GM12878 (cell line): ENCODE results near the gene SHC4. TPM values are rescaled to one million over a fixed set of nuclear protein-coding genes. Genes with fewer than 3 reads are reported as not detected.

Experiments
- ATAC-seq: fragments of 200-7000 bp; cut with Tn5 transposase; 3 replicates; pipeline ENCODE4 v1.9.1; 2020; ENCODE audit warnings: mild to moderate bottlenecking, moderate library complexity
- BruUV-seq: library from RNA; stranded (reverse); fragments of 400-500 nt; replicated peaks from 2 replicates; lab custom pipeline; 2021; lab: Mats Ljungman, UMichigan
- CTCF ChIA-PET: fragments of 300-600 bp; sonication (Branson Sonifier 250); formaldehyde crosslinking; extraction: SDS; loops from one replicate; lab custom pipeline; 2021; ENCODE audit warnings: inconsistent platforms; lab: Yijun Ruan, JAX
- POLR2A ChIA-PET: fragments of 350-600 bp; formaldehyde crosslinking; extraction: SDS; loops from one replicate; lab custom pipeline; 2021; ENCODE audit warnings: inconsistent platforms; lab: Charles Lee
- RAD21 ChIA-PET: fragments of 300-600 bp; sonication (Branson Sonifier 250); formaldehyde crosslinking; loops from one replicate; lab custom pipeline; 2023; ENCODE audit warnings: antibody characterized with exemption; ENCODE audit not compliant: unreplicated experiment; lab: Charles Lee
- SMC1A ChIA-PET: fragments of 300-600 bp; sonication (Branson Sonifier 250); formaldehyde crosslinking; loops from one replicate; lab custom pipeline; 2023; ENCODE audit not compliant: unreplicated experiment, uncharacterized antibody; lab: Charles Lee
- DNase-seq: peaks from one replicate; pipeline ENCODE4 v3.0.0-alpha.2; 2011; ENCODE audit warnings: low read depth, low spot score
- FAIRE-seq: peaks from 3 replicates; lab custom pipeline; 2011; peaks lifted over from hg19 to GRCh38; lab: Jason Lieb, UNC
- H2AFZ ChIP-seq: 2 replicates; pipeline ENCODE4 v1.6.0; 2011; ENCODE audit warnings: low read depth, low read length, control low read depth; ENCODE audit not compliant: control insufficient read depth
- H3K27ac ChIP-seq: 2 replicates; pipeline ENCODE4 v1.5.1; 2011; ENCODE audit warnings: control low read depth; ENCODE audit not compliant: control insufficient read depth, insufficient read depth
- H3K27me3 ChIP-seq, 2 experiments: replicated peaks in 1 of 2; 2 replicates each; pipeline versions ENCODE4 v1.6.0 to v1.6.1; 2011; ENCODE audit warnings: low read length in 1 of 2; ENCODE audit not compliant: control insufficient read depth in 2 of 2, insufficient read depth in 2 of 2
- H3K36me3 ChIP-seq, 2 experiments: 2 replicates each; pipeline ENCODE4 v1.5.1; 2011; ENCODE audit warnings: low read length in 1 of 2; ENCODE audit not compliant: control insufficient read depth in 2 of 2, insufficient read depth in 2 of 2
- H3K4me1 ChIP-seq: 2 replicates; pipeline ENCODE4 v1.6.1; 2011; ENCODE audit warnings: mild to moderate bottlenecking, low read length, moderate library complexity, mixed read lengths; ENCODE audit not compliant: control insufficient read depth, insufficient read depth
- H3K4me2 ChIP-seq: 2 replicates; pipeline ENCODE4 v1.6.0; 2011; ENCODE audit warnings: control low read depth; ENCODE audit not compliant: control insufficient read depth, insufficient read depth
- H3K4me3 ChIP-seq: fragments of 200-600 bp; sonication (generic); 2 replicates; pipeline ENCODE4 v1.5.1; 2016
- H3K79me2 ChIP-seq: 2 replicates; pipeline ENCODE4 v1.6.0; 2011; ENCODE audit warnings: low read length; ENCODE audit not compliant: control insufficient read depth, insufficient read depth
- H3K9ac ChIP-seq: 2 replicates; pipeline ENCODE4 v1.8.0; 2011; ENCODE audit warnings: low read length, control low read depth, mixed read lengths; ENCODE audit not compliant: control insufficient read depth, insufficient read depth
- H3K9me3 ChIP-seq: replicated peaks from 3 replicates; pipeline ENCODE4 v1.5.1; 2011; ENCODE audit warnings: mild to moderate bottlenecking, low read length; ENCODE audit not compliant: control insufficient read depth, insufficient read depth
- H4K20me1 ChIP-seq: 2 replicates; pipeline ENCODE4 v1.6.0; 2011; ENCODE audit not compliant: control insufficient read depth, insufficient read depth
- PBX3 ChIP-seq: IDR thresholded peaks from 2 replicates; pipeline ENCODE4 v1.6.1; 2011; ENCODE audit warnings: mild to moderate bottlenecking, low read depth, low read length, moderate library complexity; ENCODE audit not compliant: insufficient replicate concordance
- WGBS: methylation state at CpG from one replicate; pipeline ENCODE4 v1.1.6; 2016; ENCODE audit warnings: low lambda C conversion rate; ENCODE audit not compliant: insufficient replicate concordance, insufficient coverage; ENCODE audit errors: missing lambda C conversion rate; 5-methylcytosine and 5-hydroxymethylcytosine counted together
- in situ Hi-C: fragments of 300-500 bp; cut with MboI; formaldehyde crosslinking; loops from 9 replicates; pipeline ENCODE4 v1.14.3; 2018; ENCODE audit warnings: mixed read lengths
- intact Hi-C: fragments of 100-400 bp; cut with micrococcal nuclease; formaldehyde crosslinking; loops from one replicate; pipeline ENCODE4 v1.14.2; 2022; ENCODE audit not compliant: unreplicated experiment
- polyA plus RNA-seq, 11 experiments: library from polyadenylated mRNA; depleted of rRNA in 4 of 11; unstranded in 6 of 11; stranded (reverse) in 5 of 11; fragments of >200 nt; fragmentation: Nextera tagmentation in 4 of 11; fragmentation: Illumina TruSeq in 1 of 11; extraction: Ambion mirVana in 4 of 11; extraction: Trizol in 1 of 11; gene quantifications; 1 replicate in 1 of 11; 2 replicates in 10 of 11; pipeline versions ENCODE4 v1.2.1 to v1.2.3, GENCODE V29; 2011 to 2016; ENCODE audit warnings: inconsistent platforms in 2 of 11, missing spikeins in 2 of 11, low read depth in 1 of 11
- total RNA-seq, 4 experiments: library from RNA; depleted of rRNA in 3 of 4; stranded (reverse); fragments of >200 nt in 3 of 4; fragmentation: Illumina TruSeq in 1 of 4; extraction: Trizol in 1 of 4; gene quantifications; 2 replicates each; pipeline versions ENCODE4 v1.2.1 to v1.2.3, GENCODE V29; 2013 to 2021
- TF ChIP-seq, protein P1 (sequence below): fragments of 450-650 bp; IDR thresholded peaks from 2 replicates; pipeline ENCODE4 v1.6.1; 2016; ENCODE audit warnings: mild to moderate bottlenecking, moderate library complexity, borderline replicate concordance

Gene SHC4
- total and polyA plus RNA-seq, 10 of the 15 experiments (the other 5 are each of a cell fraction or from before 2014, with no cell fraction given) = 0.04 to 0.87 (median 0.14) TPM

DNA sequence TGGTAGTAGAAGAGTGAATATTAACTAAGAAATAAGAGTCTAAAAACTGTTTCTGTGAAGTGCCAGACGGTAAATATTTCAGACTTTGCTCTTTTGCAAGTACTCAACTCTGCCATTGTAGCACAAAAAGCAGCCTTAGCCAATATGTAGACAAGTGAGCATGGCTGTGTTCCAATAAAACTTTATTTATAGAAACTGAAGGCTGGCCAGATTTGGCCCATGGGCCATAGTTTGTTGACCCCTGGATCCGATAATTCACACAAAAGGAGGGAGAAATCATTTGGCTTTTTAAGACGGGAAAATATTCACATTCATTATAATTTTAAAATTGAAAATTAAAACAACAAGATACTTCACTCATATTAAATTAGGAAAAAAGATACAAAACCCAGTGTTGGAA is 70.4 kb downstream of the SHC4 start:
- SMC1A ChIA-PET = no interaction called here
- Histone ChIP-seq H3K4me3 (no peak overlapping the region), H2AFZ (no peak overlapping the region), H3K36me3 (no peaks in the 10 kb centered on the region), H4K20me1 (no peaks in the 10 kb centered on the region), H3K4me2 (no peak overlapping the region), H3K79me2 (no peaks in the 10 kb centered on the region), H3K9ac (no peak overlapping the region), H3K4me1 (no peaks in the 10 kb centered on the region), H3K27ac (no peak overlapping the region), H3K9me3 (no peaks in the 10 kb centered on the region), H3K27me3 (no peaks in the 10 kb centered on the region)
- no peak for DNase-seq
- ATAC-seq = no peak
- no peak for TF ChIP-seq PBX3
- TF ChIP-seq, protein P1, sequence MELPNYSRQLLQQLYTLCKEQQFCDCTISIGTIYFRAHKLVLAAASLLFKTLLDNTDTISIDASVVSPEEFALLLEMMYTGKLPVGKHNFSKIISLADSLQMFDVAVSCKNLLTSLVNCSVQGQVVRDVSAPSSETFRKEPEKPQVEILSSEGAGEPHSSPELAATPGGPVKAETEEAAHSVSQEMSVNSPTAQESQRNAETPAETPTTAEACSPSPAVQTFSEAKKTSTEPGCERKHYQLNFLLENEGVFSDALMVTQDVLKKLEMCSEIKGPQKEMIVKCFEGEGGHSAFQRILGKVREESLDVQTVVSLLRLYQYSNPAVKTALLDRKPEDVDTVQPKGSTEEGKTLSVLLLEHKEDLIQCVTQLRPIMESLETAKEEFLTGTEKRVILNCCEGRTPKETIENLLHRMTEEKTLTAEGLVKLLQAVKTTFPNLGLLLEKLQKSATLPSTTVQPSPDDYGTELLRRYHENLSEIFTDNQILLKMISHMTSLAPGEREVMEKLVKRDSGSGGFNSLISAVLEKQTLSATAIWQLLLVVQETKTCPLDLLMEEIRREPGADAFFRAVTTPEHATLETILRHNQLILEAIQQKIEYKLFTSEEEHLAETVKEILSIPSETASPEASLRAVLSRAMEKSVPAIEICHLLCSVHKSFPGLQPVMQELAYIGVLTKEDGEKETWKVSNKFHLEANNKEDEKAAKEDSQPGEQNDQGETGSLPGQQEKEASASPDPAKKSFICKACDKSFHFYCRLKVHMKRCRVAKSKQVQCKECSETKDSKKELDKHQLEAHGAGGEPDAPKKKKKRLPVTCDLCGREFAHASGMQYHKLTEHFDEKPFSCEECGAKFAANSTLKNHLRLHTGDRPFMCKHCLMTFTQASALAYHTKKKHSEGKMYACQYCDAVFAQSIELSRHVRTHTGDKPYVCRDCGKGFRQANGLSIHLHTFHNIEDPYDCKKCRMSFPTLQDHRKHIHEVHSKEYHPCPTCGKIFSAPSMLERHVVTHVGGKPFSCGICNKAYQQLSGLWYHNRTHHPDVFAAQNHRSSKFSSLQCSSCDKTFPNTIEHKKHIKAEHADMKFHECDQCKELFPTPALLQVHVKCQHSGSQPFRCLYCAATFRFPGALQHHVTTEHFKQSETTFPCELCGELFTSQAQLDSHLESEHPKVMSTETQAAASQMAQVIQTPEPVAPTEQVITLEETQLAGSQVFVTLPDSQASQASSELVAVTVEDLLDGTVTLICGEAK = peak; percentile 66
- RAD21 ChIA-PET = no interaction called here
- POLR2A ChIA-PET = no interaction called here
- CTCF ChIA-PET = interaction anchor here (1.3 to 1.9 kb wide), 2 partner anchors 13 to 31 kb away, joined by 3 to 10 read pairs; no protein-coding TSS in a partner anchor
- FAIRE-seq = no peak
- no TSS peak for BruUV-seq
- in situ Hi-C loops = no loop called here
- 63% methylated on average over 3 of the region's 3 CpGs for WGBS
- intact Hi-C loops = no loop called here
